ENCODE data around the gene ATAD1.

DNA sequence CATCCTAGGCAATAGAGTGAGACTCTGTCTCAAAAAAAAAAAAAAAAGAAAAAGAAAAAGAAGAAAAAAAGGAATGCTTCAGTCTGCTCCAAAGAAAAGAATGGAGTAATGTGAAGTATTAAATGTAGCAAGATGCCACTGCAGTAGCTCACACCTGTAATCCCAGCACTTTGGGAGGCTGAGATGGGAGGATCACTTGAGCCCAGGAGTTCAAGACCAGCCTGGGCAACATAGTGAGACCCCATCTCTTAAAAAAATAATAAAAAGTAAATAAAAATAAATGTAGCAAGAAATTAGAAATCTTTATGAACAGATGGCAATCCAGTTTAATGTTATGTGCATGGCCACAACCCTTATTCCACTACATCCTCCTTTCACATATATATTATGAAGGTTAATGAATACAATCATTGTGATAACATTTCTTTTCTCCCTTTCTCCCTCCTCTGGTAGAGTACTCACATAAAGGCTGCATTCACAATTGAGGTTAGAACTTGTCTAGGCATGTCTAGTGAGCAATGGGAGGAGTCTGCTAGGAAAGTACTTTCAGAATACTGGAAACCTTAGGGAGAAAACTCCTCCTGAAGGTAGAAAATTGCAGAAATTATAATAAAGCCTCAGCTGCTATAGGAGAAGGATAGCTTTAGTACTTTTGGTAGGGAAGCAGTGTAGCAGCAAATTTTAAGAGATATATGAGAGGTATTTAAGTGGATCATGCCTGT lies 24.9 kb upstream of the ATAD1 start:
- TF ChIP-seq, protein P1, sequence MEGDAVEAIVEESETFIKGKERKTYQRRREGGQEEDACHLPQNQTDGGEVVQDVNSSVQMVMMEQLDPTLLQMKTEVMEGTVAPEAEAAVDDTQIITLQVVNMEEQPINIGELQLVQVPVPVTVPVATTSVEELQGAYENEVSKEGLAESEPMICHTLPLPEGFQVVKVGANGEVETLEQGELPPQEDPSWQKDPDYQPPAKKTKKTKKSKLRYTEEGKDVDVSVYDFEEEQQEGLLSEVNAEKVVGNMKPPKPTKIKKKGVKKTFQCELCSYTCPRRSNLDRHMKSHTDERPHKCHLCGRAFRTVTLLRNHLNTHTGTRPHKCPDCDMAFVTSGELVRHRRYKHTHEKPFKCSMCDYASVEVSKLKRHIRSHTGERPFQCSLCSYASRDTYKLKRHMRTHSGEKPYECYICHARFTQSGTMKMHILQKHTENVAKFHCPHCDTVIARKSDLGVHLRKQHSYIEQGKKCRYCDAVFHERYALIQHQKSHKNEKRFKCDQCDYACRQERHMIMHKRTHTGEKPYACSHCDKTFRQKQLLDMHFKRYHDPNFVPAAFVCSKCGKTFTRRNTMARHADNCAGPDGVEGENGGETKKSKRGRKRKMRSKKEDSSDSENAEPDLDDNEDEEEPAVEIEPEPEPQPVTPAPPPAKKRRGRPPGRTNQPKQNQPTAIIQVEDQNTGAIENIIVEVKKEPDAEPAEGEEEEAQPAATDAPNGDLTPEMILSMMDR (conservative IDR thresholded peaks at IDR 0.05; ENCODE audit: low read length): no peak
- no peak for TF ChIP-seq EZH2phosphoT487 (IDR thresholded peaks at IDR 0.05; ENCODE audit: borderline replicate concordance)
